ENCODE results near the gene RHBDL1.

The RHBDL1 gene

GRCh38 chr16:705431-706188, 30.1 kb downstream of the RHBDL1 start, which contains the start of gene FBXL16:
TSS of gene FBXL16 (minus strand) at chr16:705801. CDS start at chr16:697405, 8,396 bp downstream.
- no peak within 1 kb of the TSS for H3K27ac ChIP-seq
- H3K9ac ChIP-seq: no peak within 1 kb of the TSS
- no peaks in the 10 kb centered on the region for H3K36me3 ChIP-seq (ENCODE audit: insufficient read depth)
- H2AFZ ChIP-seq (ENCODE audit: low read depth): no peak within 1 kb of the TSS
- H3K4me2 ChIP-seq: no peak within 1 kb of the TSS
- peaks cover 6% of the 10 kb centered on the region for H3K4me1 ChIP-seq (ENCODE audit: low read depth, poor library complexity, severe bottlenecking)
- no peaks in the 10 kb centered on the region for H3K79me2 ChIP-seq (ENCODE audit: insufficient read depth, low read depth)
- H3K27me3 ChIP-seq (ENCODE audit: insufficient read depth, low read depth): peaks cover 88% of the 10 kb centered on the region
- no peaks in the 10 kb centered on the region for H4K20me1 ChIP-seq (ENCODE audit: insufficient read depth)
- H3K4me3 ChIP-seq (IDR thresholded peaks at IDR 0.05; ENCODE audit: insufficient read depth, low read depth, low read length): no peak within 1 kb of the TSS
- TF ChIP-seq CTCF (conservative IDR thresholded peaks at IDR 0.05; ENCODE audit: low read depth, low read length): no peak

- Histone ChIP-seq H3K36me3 (ENCODE audit: insufficient read depth) (no peaks in the 10 kb centered on the region), H3K4me1 (ENCODE audit: low read depth, poor library complexity, severe bottlenecking) (peaks cover 14% of the 10 kb centered on the region), H3K4me2 (no peak overlapping the region), H4K20me1 (ENCODE audit: insufficient read depth) (no peaks in the 10 kb centered on the region), H2AFZ (ENCODE audit: low read depth) (no peak overlapping the region), H3K79me2 (ENCODE audit: insufficient read depth, low read depth) (no peaks in the 10 kb centered on the region), H3K27ac (no peak overlapping the region), H3K4me3 (IDR thresholded peaks at IDR 0.05; ENCODE audit: insufficient read depth, low read depth, low read length) (no peak overlapping the region), H3K9ac (no peak overlapping the region), H3K27me3 (ENCODE audit: insufficient read depth, low read depth) (peaks cover 88% of the 10 kb centered on the region)
- no peak for TF ChIP-seq CTCF (conservative IDR thresholded peaks at IDR 0.05; ENCODE audit: low read depth, low read length)
These were observed 31.0 kb downstream of the RHBDL1 start for GRCh38 chr16:706189-707061.

- no peak overlapping the region for H3K9ac ChIP-seq
- H3K4me3 ChIP-seq (IDR thresholded peaks at IDR 0.05; ENCODE audit: insufficient read depth, low read depth, low read length): no peak overlapping the region
- no peak for TF ChIP-seq CTCF (conservative IDR thresholded peaks at IDR 0.05; ENCODE audit: low read depth, low read length)
- H3K27ac ChIP-seq: no peak overlapping the region
- peaks cover 21% of the 10 kb centered on the region for H3K4me1 ChIP-seq (ENCODE audit: low read depth, poor library complexity, severe bottlenecking)
- no peaks in the 10 kb centered on the region for H3K36me3 ChIP-seq (ENCODE audit: insufficient read depth)
- H3K79me2 ChIP-seq (ENCODE audit: insufficient read depth, low read depth): no peaks in the 10 kb centered on the region
- no peak overlapping the region for H2AFZ ChIP-seq (ENCODE audit: low read depth)
- H4K20me1 ChIP-seq (ENCODE audit: insufficient read depth): no peaks in the 10 kb centered on the region
- H3K27me3 ChIP-seq (ENCODE audit: insufficient read depth, low read depth): peaks cover 88% of the 10 kb centered on the region
- H3K4me2 ChIP-seq: no peak overlapping the region
These were observed 31.6 kb downstream of the RHBDL1 start for GRCh38 chr16:707062-707538.

- H3K4me3 ChIP-seq (IDR thresholded peaks at IDR 0.05; ENCODE audit: insufficient read depth, low read depth, low read length): no peak overlapping the region
- no peaks in the 10 kb centered on the region for H4K20me1 ChIP-seq (ENCODE audit: insufficient read depth)
- H3K79me2 ChIP-seq (ENCODE audit: insufficient read depth, low read depth): no peaks in the 10 kb centered on the region
- peaks cover 21% of the 10 kb centered on the region for H3K4me1 ChIP-seq (ENCODE audit: low read depth, poor library complexity, severe bottlenecking)
- no peak overlapping the region for H3K27ac ChIP-seq
- TF ChIP-seq CTCF (conservative IDR thresholded peaks at IDR 0.05; ENCODE audit: low read depth, low read length): no peak
- H3K36me3 ChIP-seq (ENCODE audit: insufficient read depth): no peaks in the 10 kb centered on the region
- no peak overlapping the region for H3K4me2 ChIP-seq
- H3K9ac ChIP-seq: no peak overlapping the region
- H3K27me3 ChIP-seq (ENCODE audit: insufficient read depth, low read depth): peaks cover 88% of the 10 kb centered on the region
- H2AFZ ChIP-seq (ENCODE audit: low read depth): no peak overlapping the region
These were observed 32.5 kb downstream of the RHBDL1 start for GRCh38 chr16:708019-708418.

Measured in KMS-11 (cell line).